Tibial artery (tissue), 4 donors: ENCODE data around the gene ACSL1.
A peak's percentile ranks its signal among the peaks of the same experiment; 100 is the strongest.

ENCODE experiments used
- DNase-seq, 2 donors: peaks; one replicate each; pipeline ENCODE4 v3.0.0-alpha.2; 2019
- H3K27ac ChIP-seq, 2 donors: fragments of 200-600 bp; sonication (generic) in 1 of 2; 1 replicate in 1 of 2; 2 replicates in 1 of 2; pipeline ENCODE4 v1.5.1; 2018 to 2019; ENCODE audit warnings: mild to moderate bottlenecking in 1 of 2
- H3K27me3 ChIP-seq, 2 donors: fragments of 200-600 bp; sonication (generic) in 1 of 2; one replicate each; pipeline versions ENCODE4 v1.5.1 to v1.6.0; 2016 to 2019
- H3K36me3 ChIP-seq, 3 donors: fragments of 200-600 bp; sonication (generic) in 2 of 3; one replicate each; pipeline ENCODE4 v1.5.1; 2016 to 2019; ENCODE audit warnings: mild to moderate bottlenecking in 2 of 3
- H3K4me1 ChIP-seq, 4 donors: fragments of 200-600 bp; sonication (generic) in 2 of 4; 1 replicate in 3 of 4; 2 replicates in 1 of 4; pipeline ENCODE4 v1.5.1; 2016 to 2019
- H3K4me3 ChIP-seq, 2 donors: fragments of 200-600 bp; sonication (generic) in 1 of 2; 1 replicate in 1 of 2; 2 replicates in 1 of 2; pipeline ENCODE4 v1.5.1; 2018 to 2019; ENCODE audit warnings: mild to moderate bottlenecking in 2 of 2
- H3K9me3 ChIP-seq, 3 donors: fragments of 200-600 bp; sonication (generic) in 1 of 3; one replicate each; pipeline ENCODE4 v1.5.1; 2016 to 2019
- CTCF ChIP-seq, 2 experiments: fragments of 200-600 bp in 1 of 2; fragments of 450-650 bp in 1 of 2; IDR thresholded peaks; one replicate each; pipeline ENCODE4 v1.5.1; 2017 to 2019; ENCODE audit warnings: antibody characterized with exemption in 2 of 2, mild to moderate bottlenecking in 1 of 2, moderate library complexity in 1 of 2
- intact Hi-C: fragments of 100-400 bp; cut with DNase I; formaldehyde crosslinking; loops from one replicate; pipeline ENCODE4 v1.15.0; 2023; ENCODE audit warnings: low total_unique reads

Gene ACSL1

GRCh38 chr4:184822356-184822755, 3.4 kb downstream of the ACSL1 start:
- no peaks in the 10 kb centered on the region for H3K36me3 ChIP-seq
- intact Hi-C loops, result loop anchor here (10.0 kb wide), 2 partner anchors 288 to 302 kb away; no protein-coding TSS in a partner anchor
- peak in 1 of 2 donors; percentile 24 for DNase-seq
- H3K4me1 ChIP-seq, result peaks cover 0 to 22% (median 12%) of the 10 kb centered on the region in 4 donors
- no peak for TF ChIP-seq CTCF (IDR thresholded peaks at IDR 0.05)
- H3K4me3 ChIP-seq, result no peak overlapping the region
- H3K9me3 ChIP-seq, result no peaks in the 10 kb centered on the region
- H3K27me3 ChIP-seq, result no peaks in the 10 kb centered on the region
- no peak overlapping the region for H3K27ac ChIP-seq

GRCh38 chr4:184821242-184821641, 4.5 kb downstream of the ACSL1 start:
- H3K27ac ChIP-seq, result no peak overlapping the region
- no peak for TF ChIP-seq CTCF (IDR thresholded peaks at IDR 0.05)
- intact Hi-C loops, result loop anchor here (10.0 kb wide), 2 partner anchors 286 to 304 kb away; no protein-coding TSS in a partner anchor

GRCh38 chr4:184819786-184820185, 6.0 kb downstream of the ACSL1 start:
- H3K27me3 ChIP-seq, result no peaks in the 10 kb centered on the region
- TF ChIP-seq CTCF (IDR thresholded peaks at IDR 0.05), result no peak
- no peaks in the 10 kb centered on the region for H3K9me3 ChIP-seq
- H3K36me3 ChIP-seq, result no peaks in the 10 kb centered on the region
- no peak overlapping the region for H3K27ac ChIP-seq
- peaks cover 0 to 24% (median 11%) of the 10 kb centered on the region in 4 donors for H3K4me1 ChIP-seq
- H3K4me3 ChIP-seq, result no peak overlapping the region
- intact Hi-C loops, result loop anchor here (10.0 kb wide), 2 partner anchors 285 to 305 kb away; no protein-coding TSS in a partner anchor
- DNase-seq, result peak in 1 of 2 donors; percentile 64

More at GRCh38 chr4:184821242-184821641, 4.5 kb downstream of the ACSL1 start:
- Histone ChIP-seq H3K36me3 (no peaks in the 10 kb centered on the region), H3K9me3 (no peaks in the 10 kb centered on the region), H3K4me3 (no peak overlapping the region), H3K4me1 (peaks cover 0 to 18% (median 8%) of the 10 kb centered on the region in 4 donors), H3K27me3 (no peaks in the 10 kb centered on the region)
- no peak for DNase-seq

GRCh38 chr4:184818216-184818564, 7.6 kb downstream of the ACSL1 start:
- no peak for DNase-seq
- Histone ChIP-seq H3K9me3 (no peaks in the 10 kb centered on the region), H3K27me3 (no peaks in the 10 kb centered on the region), H3K4me1 (peaks cover 0 to 26% (median 10%) of the 10 kb centered on the region in 4 donors), H3K27ac (no peak overlapping the region), H3K36me3 (no peaks in the 10 kb centered on the region), H3K4me3 (no peak overlapping the region)
- intact Hi-C loops, result no loop called here
- no peak for TF ChIP-seq CTCF (IDR thresholded peaks at IDR 0.05)

GRCh38 chr4:184817494-184818215, 8.1 kb downstream of the ACSL1 start:
- DNase-seq, result peak in 1 of 2 donors; percentile 61
- Histone ChIP-seq H3K36me3 (no peaks in the 10 kb centered on the region), H3K4me1 (peaks cover 0 to 26% (median 12%) of the 10 kb centered on the region in 4 donors), H3K27ac (no peak overlapping the region), H3K4me3 (no peak overlapping the region), H3K9me3 (no peaks in the 10 kb centered on the region), H3K27me3 (no peaks in the 10 kb centered on the region)
- intact Hi-C loops, result no loop called here
- no peak for TF ChIP-seq CTCF (IDR thresholded peaks at IDR 0.05)
